ENCODE results near the gene CIAO2B.

DNA sequence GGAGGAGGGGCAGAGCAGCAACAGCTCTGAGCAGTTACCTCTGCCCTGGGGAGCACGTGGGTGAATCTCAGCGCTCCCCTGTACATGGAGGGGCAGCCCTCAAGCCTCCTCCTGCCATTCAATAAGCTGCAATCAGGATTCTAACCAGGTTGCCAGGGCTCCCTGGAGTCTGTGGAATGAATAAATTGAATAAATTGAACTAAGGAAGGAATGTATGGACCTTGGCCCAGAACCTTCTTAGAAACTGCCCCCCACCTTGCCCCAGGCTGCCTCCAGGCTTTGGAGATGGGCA, 14.0 kb downstream of the CIAO2B start:
- TF ChIP-seq POLR2A (IDR thresholded peaks at IDR 0.05) = no peak
- TF ChIP-seq, protein P1, sequence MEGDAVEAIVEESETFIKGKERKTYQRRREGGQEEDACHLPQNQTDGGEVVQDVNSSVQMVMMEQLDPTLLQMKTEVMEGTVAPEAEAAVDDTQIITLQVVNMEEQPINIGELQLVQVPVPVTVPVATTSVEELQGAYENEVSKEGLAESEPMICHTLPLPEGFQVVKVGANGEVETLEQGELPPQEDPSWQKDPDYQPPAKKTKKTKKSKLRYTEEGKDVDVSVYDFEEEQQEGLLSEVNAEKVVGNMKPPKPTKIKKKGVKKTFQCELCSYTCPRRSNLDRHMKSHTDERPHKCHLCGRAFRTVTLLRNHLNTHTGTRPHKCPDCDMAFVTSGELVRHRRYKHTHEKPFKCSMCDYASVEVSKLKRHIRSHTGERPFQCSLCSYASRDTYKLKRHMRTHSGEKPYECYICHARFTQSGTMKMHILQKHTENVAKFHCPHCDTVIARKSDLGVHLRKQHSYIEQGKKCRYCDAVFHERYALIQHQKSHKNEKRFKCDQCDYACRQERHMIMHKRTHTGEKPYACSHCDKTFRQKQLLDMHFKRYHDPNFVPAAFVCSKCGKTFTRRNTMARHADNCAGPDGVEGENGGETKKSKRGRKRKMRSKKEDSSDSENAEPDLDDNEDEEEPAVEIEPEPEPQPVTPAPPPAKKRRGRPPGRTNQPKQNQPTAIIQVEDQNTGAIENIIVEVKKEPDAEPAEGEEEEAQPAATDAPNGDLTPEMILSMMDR (IDR thresholded peaks at IDR 0.05) = no peak
